IPS DF 6.9 (cell line): Measurements from ENCODE around the gene PNPLA3.

ENCODE experiments used
- DNase-seq: peaks from one replicate; pipeline ENCODE4 v3.0.0-alpha.2; 2013; ENCODE audit warnings: low read depth, low spot score
- H3K27ac ChIP-seq: one replicate; pipeline ENCODE4 v1.5.1; 2013; ENCODE audit warnings: low read length, control low read depth
- H3K27me3 ChIP-seq: 2 replicates; pipeline ENCODE4 v1.6.1; 2013; ENCODE audit warnings: mild to moderate bottlenecking, low read length; ENCODE audit not compliant: control insufficient read depth, insufficient read depth
- H3K36me3 ChIP-seq: 2 replicates; pipeline ENCODE4 v1.6.1; 2013; ENCODE audit warnings: low read length; ENCODE audit not compliant: control insufficient read depth, insufficient read depth
- H3K4me1 ChIP-seq: 2 replicates; pipeline ENCODE4 v1.6.1; 2013; ENCODE audit warnings: low read length; ENCODE audit not compliant: control insufficient read depth, insufficient read depth
- H3K4me3 ChIP-seq: 2 replicates; pipeline ENCODE4 v1.5.1; 2013; ENCODE audit warnings: mild to moderate bottlenecking, low read length
- H3K9me3 ChIP-seq: 2 replicates; pipeline ENCODE4 v1.6.1; 2013; ENCODE audit warnings: low read length, inconsistent platforms; ENCODE audit not compliant: control insufficient read depth, insufficient read depth
- WGBS: extraction: QIAGEN DNeasy Blood & Tissue Kit; methylation state at CpG from one replicate; pipeline ENCODE4 v1.1.7; 2013; ENCODE audit warnings: mixed read lengths, missing lambda C conversion rate; ENCODE audit not compliant: insufficient read length, insufficient coverage; 5-methylcytosine and 5-hydroxymethylcytosine counted together

PNPLA3 gene

GRCh38 chr22:43923191-43923590, 414 bp upstream of the PNPLA3 start:
- DNase-seq = no peak
- Histone ChIP-seq H3K4me3 (peak overlapping the region; percentile 30; the same call in 1 of the 2 replicates), H3K36me3 (0 out of 2 replicates have a peak, but pooled peaks cover 5% of the 10 kb centered on the region), H3K9me3 (no peaks in the 10 kb centered on the region), H3K27me3 (no peaks in the 10 kb centered on the region), H3K4me1 (peaks cover 6% of the 10 kb centered on the region; the same call in 1 of the 2 replicates), H3K27ac (no peak overlapping the region)
- no CpG with 5 or more reads among the region's 13 CpGs for WGBS

GRCh38 chr22:43924877-43925276, 1.3 kb downstream of the PNPLA3 start:
- H3K4me3 ChIP-seq = peak overlapping the region; percentile 16; the same call in 1 of the 2 replicates
- peaks cover 6% of the 10 kb centered on the region; the same call in 1 of the 2 replicates for H3K4me1 ChIP-seq
- H3K36me3 ChIP-seq = peaks cover 9% of the 10 kb centered on the region
- no peak for DNase-seq
- WGBS = no CpG with 5 or more reads among the region's 7 CpGs
- no peaks in the 10 kb centered on the region for H3K9me3 ChIP-seq
- H3K27me3 ChIP-seq = no peaks in the 10 kb centered on the region
- H3K27ac ChIP-seq = no peak overlapping the region

GRCh38 chr22:43925433-43926348, 2.1 kb downstream of the PNPLA3 start:
- no CpG with 5 or more reads among the region's 6 CpGs for WGBS
- H3K9me3 ChIP-seq = no peaks in the 10 kb centered on the region
- DNase-seq = no peak
- H3K27me3 ChIP-seq = no peaks in the 10 kb centered on the region
- peaks cover 6% of the 10 kb centered on the region; the same call in 1 of the 2 replicates for H3K4me1 ChIP-seq
- peaks cover 17% of the 10 kb centered on the region for H3K36me3 ChIP-seq
- H3K27ac ChIP-seq = no peak overlapping the region
- peak overlapping the region; percentile 16; the same call in 1 of the 2 replicates for H3K4me3 ChIP-seq

- Histone ChIP-seq H3K36me3 (peaks cover 18% of the 10 kb centered on the region), H3K9me3 (no peaks in the 10 kb centered on the region)
- no CpG with 5 or more reads among the region's 1 CpG for WGBS
Observed at GRCh38 chr22:43926349-43926710, 2.7 kb downstream of the PNPLA3 start.

GRCh38 chr22:43928468-43928867, 4.9 kb downstream of the PNPLA3 start:
- peaks cover 31% of the 10 kb centered on the region for H3K36me3 ChIP-seq
- no CpG with 5 or more reads among the region's 5 CpGs for WGBS
- H3K27ac ChIP-seq = no peak overlapping the region
- peaks cover 6% of the 10 kb centered on the region; the same call in 1 of the 2 replicates for H3K4me1 ChIP-seq
- no peaks in the 10 kb centered on the region for H3K27me3 ChIP-seq
- DNase-seq = no peak
- no peaks in the 10 kb centered on the region for H3K9me3 ChIP-seq
- H3K4me3 ChIP-seq = no peak overlapping the region

More at GRCh38 chr22:43926349-43926710, 2.7 kb downstream of the PNPLA3 start:
- Histone ChIP-seq H3K4me1 (peaks cover 6% of the 10 kb centered on the region; the same call in 1 of the 2 replicates), H3K4me3 (no peak overlapping the region), H3K27ac (no peak overlapping the region), H3K27me3 (no peaks in the 10 kb centered on the region)
- no peak for DNase-seq

GRCh38 chr22:43928908-43929307, 5.3 kb downstream of the PNPLA3 start:
- Histone ChIP-seq H3K4me3 (no peak overlapping the region), H3K9me3 (no peaks in the 10 kb centered on the region), H3K27me3 (no peaks in the 10 kb centered on the region), H3K36me3 (peaks cover 34% of the 10 kb centered on the region), H3K27ac (no peak overlapping the region), H3K4me1 (peaks cover 6% of the 10 kb centered on the region; the same call in 1 of the 2 replicates)
- no CpG with 5 or more reads among the region's 6 CpGs for WGBS
- no peak for DNase-seq

- DNase-seq = no peak
- Histone ChIP-seq H3K4me1 (no peaks in the 10 kb centered on the region), H3K4me3 (no peak overlapping the region), H3K36me3 (peaks cover 48% of the 10 kb centered on the region), H3K9me3 (no peaks in the 10 kb centered on the region), H3K27me3 (no peaks in the 10 kb centered on the region), H3K27ac (no peak overlapping the region)
- no CpG with 5 or more reads among the region's 4 CpGs for WGBS
Observed at GRCh38 chr22:43931771-43932170, 8.2 kb downstream of the PNPLA3 start.

- Histone ChIP-seq H3K36me3 (peaks cover 51% of the 10 kb centered on the region), H3K27ac (no peak overlapping the region), H3K4me1 (no peaks in the 10 kb centered on the region), H3K4me3 (no peak overlapping the region), H3K9me3 (no peaks in the 10 kb centered on the region), H3K27me3 (no peaks in the 10 kb centered on the region)
- DNase-seq = no peak
- WGBS = no CpG with 5 or more reads among the region's 6 CpGs
Observed at GRCh38 chr22:43941449-43941848, 17.8 kb downstream of the PNPLA3 start.

- Histone ChIP-seq H3K4me3 (no peak overlapping the region), H3K27me3 (no peaks in the 10 kb centered on the region), H3K27ac (no peak overlapping the region), H3K9me3 (no peaks in the 10 kb centered on the region), H3K4me1 (no peaks in the 10 kb centered on the region; the same call in 1 of the 2 replicates), H3K36me3 (peaks cover 32% of the 10 kb centered on the region)
- WGBS = no CpG with 5 or more reads among the region's 20 CpGs
- no peak for DNase-seq
Observed at GRCh38 chr22:43944670-43945430, 21.2 kb downstream of the PNPLA3 start.

- H3K27ac ChIP-seq = no peak overlapping the region
- no peaks in the 10 kb centered on the region; the same call in 1 of the 2 replicates for H3K4me1 ChIP-seq
- H3K27me3 ChIP-seq = no peaks in the 10 kb centered on the region
- no peak overlapping the region for H3K4me3 ChIP-seq
- no CpG with 5 or more reads among the region's 12 CpGs for WGBS
- no peaks in the 10 kb centered on the region for H3K9me3 ChIP-seq
- peak; percentile 54 for DNase-seq
- H3K36me3 ChIP-seq = peaks cover 26% of the 10 kb centered on the region
Observed at GRCh38 chr22:43945632-43946383, 22.2 kb downstream of the PNPLA3 start.
